ENCODE data around the gene PRLH. TPM values are rescaled to one million over a fixed set of nuclear protein-coding genes. Genes with fewer than 3 reads are reported as not detected.

The PRLH gene
- total and polyA plus RNA-seq, 2 of the 13 experiments (the other 11 are each of a cell fraction or from before 2014, with no cell fraction given): not detected

DNA sequence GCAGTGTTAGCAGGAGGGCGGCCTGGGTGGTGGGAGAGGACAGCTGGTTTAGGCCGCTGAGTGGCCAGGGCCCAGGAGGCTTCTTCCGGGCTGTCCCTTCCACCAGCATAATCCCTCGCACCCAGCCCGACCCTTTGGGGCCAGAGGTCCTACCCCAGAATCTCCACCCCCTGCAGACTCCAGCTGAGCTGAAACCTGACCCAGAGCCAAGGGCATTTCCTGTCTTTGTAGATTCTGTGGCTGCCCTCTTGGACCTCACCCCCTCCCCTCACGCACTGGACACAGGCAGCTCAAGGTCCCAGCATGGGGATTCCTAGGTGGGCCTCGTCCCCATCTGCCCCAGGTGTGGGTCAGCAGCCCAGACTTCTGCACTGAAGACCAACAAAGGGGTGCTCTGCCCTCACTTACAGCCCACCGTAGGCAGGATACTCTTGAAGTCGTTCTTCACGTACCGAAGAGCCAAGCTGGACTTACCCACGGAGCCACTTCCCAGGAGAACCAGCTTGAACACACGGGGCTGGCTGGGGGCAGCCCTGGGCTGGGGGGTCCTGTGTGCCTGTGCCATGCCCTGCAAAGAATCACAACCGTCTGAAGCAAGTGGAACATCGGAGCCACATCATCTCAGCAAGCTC lies 19.3 kb downstream of the PRLH start (continued):
- TF ChIP-seq NCOR1 (IDR thresholded peaks at IDR 0.05; ENCODE audit: borderline replicate concordance, low read length) (peak; percentile 96), ZNF547 (CRISPR knock-in tag; IDR thresholded peaks at IDR 0.05) (peak; percentile 87), SIX4 (CRISPR knock-in tag; IDR thresholded peaks at IDR 0.05) (peak; percentile 100), FOXA1 (IDR thresholded peaks at IDR 0.05) (no peak), FOXA1 (CRISPR knock-in tag; IDR thresholded peaks at IDR 0.05) (peak; percentile 70), KDM5A (IDR thresholded peaks at IDR 0.05; ENCODE audit: borderline replicate concordance, low read length) (no peak), HOXD1 (CRISPR knock-in tag; IDR thresholded peaks at IDR 0.05) (peak; percentile 94), ZNF550 (CRISPR knock-in tag; IDR thresholded peaks at IDR 0.05; ENCODE audit: borderline replicate concordance) (no peak), ZNF670 (CRISPR knock-in tag; IDR thresholded peaks at IDR 0.05; ENCODE audit: borderline replicate concordance) (no peak), NR2F1 (CRISPR knock-in tag; IDR thresholded peaks at IDR 0.05) (peak; percentile 64 to 92; a peak in 3 of 4 replicates), ZNF605 (CRISPR knock-in tag; IDR thresholded peaks at IDR 0.05) (peak; percentile 96), SRSF1 (optimal IDR thresholded peaks at IDR 0.05; ENCODE audit: low read depth, low read length) (peak; percentile 29), HOXA5 (CRISPR knock-in tag; IDR thresholded peaks at IDR 0.05) (peak; percentile 85), MYC (CRISPR knock-in tag; IDR thresholded peaks at IDR 0.05; ENCODE audit: borderline replicate concordance) (peak; percentile 78), ZFAT (CRISPR knock-in tag; conservative IDR thresholded peaks at IDR 0.05) (no peak), PHF5A (CRISPR knock-in tag; IDR thresholded peaks at IDR 0.05; ENCODE audit: low read depth, unreplicated experiment) (peak; percentile 42), ZC3H13 (CRISPR knock-in tag; IDR thresholded peaks at IDR 0.05) (peak; percentile 82; the same call in 1 of the 2 replicates), ZNF850 (CRISPR knock-in tag; conservative IDR thresholded peaks at IDR 0.05) (no peak), MIXL1 (CRISPR knock-in tag; IDR thresholded peaks at IDR 0.05) (peak; percentile 84), ZNF282 (IDR thresholded peaks at IDR 0.05; ENCODE audit: partially characterized antibody) (no peak), TCF7L2 (IDR thresholded peaks at IDR 0.05; ENCODE audit: low read depth, low read length) (no peak), ZBTB7B (CRISPR knock-in tag; IDR thresholded peaks at IDR 0.05) (peak; percentile 98)
- TF ChIP-seq, protein P1, sequence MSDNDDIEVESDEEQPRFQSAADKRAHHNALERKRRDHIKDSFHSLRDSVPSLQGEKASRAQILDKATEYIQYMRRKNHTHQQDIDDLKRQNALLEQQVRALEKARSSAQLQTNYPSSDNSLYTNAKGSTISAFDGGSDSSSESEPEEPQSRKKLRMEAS (IDR thresholded peaks at IDR 0.05): peak; percentile 65
- TF ChIP-seq, protein P2, sequence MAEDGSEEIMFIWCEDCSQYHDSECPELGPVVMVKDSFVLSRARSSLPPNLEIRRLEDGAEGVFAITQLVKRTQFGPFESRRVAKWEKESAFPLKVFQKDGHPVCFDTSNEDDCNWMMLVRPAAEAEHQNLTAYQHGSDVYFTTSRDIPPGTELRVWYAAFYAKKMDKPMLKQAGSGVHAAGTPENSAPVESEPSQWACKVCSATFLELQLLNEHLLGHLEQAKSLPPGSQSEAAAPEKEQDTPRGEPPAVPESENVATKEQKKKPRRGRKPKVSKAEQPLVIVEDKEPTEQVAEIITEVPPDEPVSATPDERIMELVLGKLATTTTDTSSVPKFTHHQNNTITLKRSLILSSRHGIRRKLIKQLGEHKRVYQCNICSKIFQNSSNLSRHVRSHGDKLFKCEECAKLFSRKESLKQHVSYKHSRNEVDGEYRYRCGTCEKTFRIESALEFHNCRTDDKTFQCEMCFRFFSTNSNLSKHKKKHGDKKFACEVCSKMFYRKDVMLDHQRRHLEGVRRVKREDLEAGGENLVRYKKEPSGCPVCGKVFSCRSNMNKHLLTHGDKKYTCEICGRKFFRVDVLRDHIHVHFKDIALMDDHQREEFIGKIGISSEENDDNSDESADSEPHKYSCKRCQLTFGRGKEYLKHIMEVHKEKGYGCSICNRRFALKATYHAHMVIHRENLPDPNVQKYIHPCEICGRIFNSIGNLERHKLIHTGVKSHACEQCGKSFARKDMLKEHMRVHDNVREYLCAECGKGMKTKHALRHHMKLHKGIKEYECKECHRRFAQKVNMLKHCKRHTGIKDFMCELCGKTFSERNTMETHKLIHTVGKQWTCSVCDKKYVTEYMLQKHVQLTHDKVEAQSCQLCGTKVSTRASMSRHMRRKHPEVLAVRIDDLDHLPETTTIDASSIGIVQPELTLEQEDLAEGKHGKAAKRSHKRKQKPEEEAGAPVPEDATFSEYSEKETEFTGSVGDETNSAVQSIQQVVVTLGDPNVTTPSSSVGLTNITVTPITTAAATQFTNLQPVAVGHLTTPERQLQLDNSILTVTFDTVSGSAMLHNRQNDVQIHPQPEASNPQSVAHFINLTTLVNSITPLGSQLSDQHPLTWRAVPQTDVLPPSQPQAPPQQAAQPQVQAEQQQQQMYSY (CRISPR knock-in tag; IDR thresholded peaks at IDR 0.05): peak; percentile 82; the same call in 1 of the 2 replicates
- TF ChIP-seq, protein P3, sequence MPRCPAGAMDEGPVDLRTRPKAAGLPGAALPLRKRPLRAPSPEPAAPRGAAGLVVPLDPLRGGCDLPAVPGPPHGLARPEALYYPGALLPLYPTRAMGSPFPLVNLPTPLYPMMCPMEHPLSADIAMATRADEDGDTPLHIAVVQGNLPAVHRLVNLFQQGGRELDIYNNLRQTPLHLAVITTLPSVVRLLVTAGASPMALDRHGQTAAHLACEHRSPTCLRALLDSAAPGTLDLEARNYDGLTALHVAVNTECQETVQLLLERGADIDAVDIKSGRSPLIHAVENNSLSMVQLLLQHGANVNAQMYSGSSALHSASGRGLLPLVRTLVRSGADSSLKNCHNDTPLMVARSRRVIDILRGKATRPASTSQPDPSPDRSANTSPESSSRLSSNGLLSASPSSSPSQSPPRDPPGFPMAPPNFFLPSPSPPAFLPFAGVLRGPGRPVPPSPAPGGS (CRISPR knock-in tag; IDR thresholded peaks at IDR 0.05): peak; percentile 80; the same call in 1 of the 2 replicates
